WTC11 (cell line): ENCODE measurements around the gene RIN3. TPM values are rescaled to one million over a fixed set of nuclear protein-coding genes. Genes with fewer than 3 reads are reported as not detected.

ENCODE experiments used
- ATAC-seq: fragments of 200-7000 bp; cut with Tn5 transposase; 2 replicates; pipeline ENCODE4 v1.10.0; 2021; ENCODE audit warnings: mild to moderate bottlenecking, moderate library complexity
- CTCF ChIA-PET: fragments of 300-600 bp; sonication (Branson Sonifier 250); formaldehyde crosslinking; loops from one replicate; lab custom pipeline; 2021; ENCODE audit warnings: antibody characterized with exemption; lab: Charles Lee
- POLR2A ChIA-PET: fragments of 350-600 bp; sonication (Branson Sonifier 250); formaldehyde crosslinking; loops from one replicate; lab custom pipeline; 2021; ENCODE audit warnings: antibody characterized with exemption; lab: Charles Lee
- DNase-seq: peaks from one replicate; pipeline ENCODE4 v3.0.0; 2021; ENCODE audit warnings: low spot score
- H3K27ac Mint-ChIP-seq: 2 replicates; pipeline ENCODE4 v1.8.0; 2021; ENCODE audit warnings: mixed read lengths
- H3K27me3 Mint-ChIP-seq: 2 replicates; pipeline ENCODE4 v1.8.0; 2021; ENCODE audit warnings: low read depth, mild to moderate bottlenecking, moderate library complexity, mixed read lengths
- H3K36me3 Mint-ChIP-seq: 2 replicates; pipeline ENCODE4 v1.8.0; 2021; ENCODE audit warnings: mixed read lengths
- H3K4me1 Mint-ChIP-seq: 2 replicates; pipeline ENCODE4 v1.8.0; 2022; ENCODE audit warnings: mixed read lengths
- H3K4me3 Mint-ChIP-seq: 2 replicates; pipeline ENCODE4 v1.8.0; 2021; ENCODE audit warnings: mild to moderate bottlenecking, moderate library complexity, mixed read lengths
- H3K9me3 Mint-ChIP-seq: 2 replicates; pipeline ENCODE4 v1.8.0; 2021; ENCODE audit warnings: mixed read lengths
- ARID4B ChIP-seq: sonication (generic); formaldehyde crosslinking; IDR thresholded peaks from 2 replicates; pipeline ENCODE4 v1.8.0; 2023; ENCODE audit warnings: missing genetic modification reagents, mild to moderate bottlenecking, borderline replicate concordance
- ATF1 ChIP-seq: sonication (generic); formaldehyde crosslinking; IDR thresholded peaks from 2 replicates; pipeline ENCODE4 v1.8.1; 2023; ENCODE audit warnings: mild to moderate bottlenecking, moderate library complexity, missing genetic modification reagents
- ATF3 ChIP-seq: sonication (generic); formaldehyde crosslinking; conservative IDR thresholded peaks from 2 replicates; pipeline ENCODE4 v1.8.1; 2022; ENCODE audit warnings: mild to moderate bottlenecking, missing genetic modification reagents
- CREM ChIP-seq: sonication (generic); formaldehyde crosslinking; IDR thresholded peaks from 2 replicates; pipeline ENCODE4 v1.8.1; 2022; ENCODE audit warnings: mild to moderate bottlenecking, missing genetic modification reagents, moderate library complexity
- CTCF ChIP-seq: fragments of 200-600 bp; IDR thresholded peaks from 2 replicates; pipeline ENCODE4 v1.8.0; 2022; ENCODE audit warnings: antibody characterized with exemption
- ERG ChIP-seq: fragments of 250-450 bp; sonication (Bioruptor Pico); IDR thresholded peaks from 2 replicates; pipeline ENCODE4 v1.8.0; 2021; ENCODE audit warnings: mild to moderate bottlenecking
- ESRRA ChIP-seq: sonication (generic); formaldehyde crosslinking; IDR thresholded peaks from 2 replicates; pipeline ENCODE4 v1.8.1; 2022; ENCODE audit warnings: mild to moderate bottlenecking, missing genetic modification reagents, borderline replicate concordance
- FOXK1 ChIP-seq: sonication (generic); formaldehyde crosslinking; IDR thresholded peaks from 2 replicates; pipeline ENCODE4 v1.8.0; 2022; ENCODE audit warnings: mild to moderate bottlenecking, moderate library complexity, missing genetic modification reagents
- GABPB1 ChIP-seq: sonication (generic); formaldehyde crosslinking; IDR thresholded peaks from 2 replicates; pipeline ENCODE4 v1.8.1; 2023; ENCODE audit warnings: mild to moderate bottlenecking, missing genetic modification reagents
- JUN ChIP-seq: sonication (generic); formaldehyde crosslinking; IDR thresholded peaks from 2 replicates; pipeline ENCODE4 v1.8.0; 2023; ENCODE audit warnings: mild to moderate bottlenecking, missing genetic modification reagents
- KAT7 ChIP-seq: sonication (generic); formaldehyde crosslinking; IDR thresholded peaks from 2 replicates; pipeline ENCODE4 v1.8.1; 2023; ENCODE audit warnings: missing genetic modification reagents, mild to moderate bottlenecking, borderline replicate concordance
- NR2C2 ChIP-seq: sonication (generic); formaldehyde crosslinking; IDR thresholded peaks from 2 replicates; pipeline ENCODE4 v1.8.0; 2022; ENCODE audit warnings: mild to moderate bottlenecking, missing genetic modification reagents
- NR3C1 ChIP-seq: sonication (generic); formaldehyde crosslinking; conservative IDR thresholded peaks from 2 replicates; pipeline ENCODE4 v1.8.1; 2023; ENCODE audit warnings: low read depth, mild to moderate bottlenecking, missing genetic modification reagents
- OVOL2 ChIP-seq: fragments of 250-450 bp; sonication (Bioruptor Pico); IDR thresholded peaks from 2 replicates; pipeline ENCODE4 v1.9.0; 2021; ENCODE audit warnings: mild to moderate bottlenecking, borderline replicate concordance
- SMAD3 ChIP-seq: sonication (generic); formaldehyde crosslinking; IDR thresholded peaks from 2 replicates; pipeline ENCODE4 v1.8.0; 2022; ENCODE audit warnings: missing genetic modification reagents, mild to moderate bottlenecking, borderline replicate concordance
- SP1 ChIP-seq: sonication (generic); formaldehyde crosslinking; conservative IDR thresholded peaks from 2 replicates; pipeline ENCODE4 v1.8.1; 2022; ENCODE audit warnings: missing genetic modification reagents
- ZBTB43 ChIP-seq: sonication (generic); formaldehyde crosslinking; IDR thresholded peaks from 2 replicates; pipeline ENCODE4 v1.8.1; 2023; ENCODE audit warnings: mild to moderate bottlenecking, missing genetic modification reagents
- ZMAT4 ChIP-seq: fragments of 250-450 bp; sonication (Bioruptor Pico); IDR thresholded peaks from 2 replicates; pipeline ENCODE4 v1.9.0; 2021; ENCODE audit warnings: mild to moderate bottlenecking
- ZNF121 ChIP-seq: sonication (generic); formaldehyde crosslinking; IDR thresholded peaks from 2 replicates; pipeline ENCODE4 v1.8.0; 2023; ENCODE audit warnings: missing genetic modification reagents
- ZNF219 ChIP-seq: sonication (generic); formaldehyde crosslinking; IDR thresholded peaks from 2 replicates; pipeline ENCODE4 v1.8.0; 2023; ENCODE audit warnings: missing genetic modification reagents, mild to moderate bottlenecking, borderline replicate concordance
- ZNF317 ChIP-seq: sonication (generic); formaldehyde crosslinking; IDR thresholded peaks from 2 replicates; pipeline ENCODE4 v1.8.1; 2023; ENCODE audit warnings: low read depth, mild to moderate bottlenecking, moderate library complexity, missing genetic modification reagents, borderline replicate concordance
- total RNA-seq: library from RNA; stranded (reverse); gene quantifications from 3 replicates; pipeline ENCODE4 v1.2.3, GENCODE V29; 2021

RIN3 gene
- total RNA-seq, 1 experiment from 2014 or later: 3.3 TPM

GRCh38 chr14:92698393-92698792, 184.8 kb downstream of the RIN3 start:
- POLR2A ChIA-PET: no interaction called here

GRCh38 chr14:92701826-92702225, 188.2 kb downstream of the RIN3 start:
- TF ChIP-seq ZNF219: no peak
- no peak for TF ChIP-seq ATF1 (CRISPR knock-in tag)
- no peak for TF ChIP-seq CREM (CRISPR knock-in tag)
- TF ChIP-seq ZMAT4 (CRISPR knock-in tag): no peak
- TF ChIP-seq KAT7 (CRISPR knock-in tag): no peak
- no peak for TF ChIP-seq ESRRA (CRISPR knock-in tag)
- TF ChIP-seq ATF3: no peak
- TF ChIP-seq JUN (CRISPR knock-in tag): no peak
- TF ChIP-seq GABPB1 (CRISPR knock-in tag): no peak
- no peak for TF ChIP-seq FOXK1 (CRISPR knock-in tag)
- no peak for TF ChIP-seq ZNF317 (CRISPR knock-in tag)
- no peak for TF ChIP-seq ZBTB43 (CRISPR knock-in tag)
- TF ChIP-seq SP1: no peak
- Mint-ChIP-seq H3K9me3 (no peaks in the 10 kb centered on the region), H3K4me1 (no peaks in the 10 kb centered on the region), H3K36me3 (peaks cover 26% of the 10 kb centered on the region), H3K4me3 (no peak overlapping the region), H3K27ac (no peak overlapping the region), H3K27me3 (no peaks in the 10 kb centered on the region; the same call in 1 of the 2 replicates)
- no peak for ATAC-seq
- DNase-seq: no peak
- POLR2A ChIA-PET: no interaction called here
- CTCF ChIA-PET: no interaction called here

More at GRCh38 chr14:92698393-92698792, 184.8 kb downstream of the RIN3 start:
- Mint-ChIP-seq H3K4me3 (no peak overlapping the region), H3K36me3 (peaks cover 2% of the 10 kb centered on the region), H3K27me3 (peaks cover 2% of the 10 kb centered on the region), H3K4me1 (no peaks in the 10 kb centered on the region), H3K27ac (no peak overlapping the region), H3K9me3 (no peaks in the 10 kb centered on the region)
- no peak for DNase-seq
- no peak for ATAC-seq
- CTCF ChIA-PET: interaction anchor here (1.2 to 2.8 kb wide), 2 partner anchors 11 to 256 kb away, joined by 3 to 11 read pairs; no protein-coding TSS in a partner anchor
- no peak for TF ChIP-seq ZNF121 (CRISPR knock-in tag)
- TF ChIP-seq NR3C1 (CRISPR knock-in tag): no peak
- TF ChIP-seq SMAD3 (CRISPR knock-in tag): no peak
- no peak for TF ChIP-seq ZMAT4 (CRISPR knock-in tag)
- no peak for TF ChIP-seq ZBTB43 (CRISPR knock-in tag)
- TF ChIP-seq ZNF219: no peak

GRCh38 chr14:92702441-92702918, 188.9 kb downstream of the RIN3 start:
- ChIA-PET CTCF (interaction anchor here (0.7 kb wide), 1 partner anchor 13 kb away, joined by 4 read pairs; no protein-coding TSS in a partner anchor), POLR2A (no interaction called here)
- DNase-seq: no peak
- no peak overlapping the region for H3K4me3 Mint-ChIP-seq
- TF ChIP-seq ZNF219: no peak
- TF ChIP-seq CTCF: no peak
- no peak for TF ChIP-seq NR2C2 (CRISPR knock-in tag)
- TF ChIP-seq ARID4B (CRISPR knock-in tag): no peak
- TF ChIP-seq OVOL2 (CRISPR knock-in tag): no peak
- TF ChIP-seq ERG (CRISPR knock-in tag): no peak
- TF ChIP-seq, all 79 proteins: peak for 0
- H3K4me1 Mint-ChIP-seq: no peaks in the 10 kb centered on the region
- no peak for ATAC-seq
- no peaks in the 10 kb centered on the region for H3K9me3 Mint-ChIP-seq
- no peaks in the 10 kb centered on the region for H3K27me3 Mint-ChIP-seq
- peaks cover 30% of the 10 kb centered on the region for H3K36me3 Mint-ChIP-seq
- no peak overlapping the region; the same call in 1 of the 2 replicates for H3K27ac Mint-ChIP-seq
